HG03469 (cell line): ENCODE measurements around the gene NOL7.

ENCODE experiments used
- ATAC-seq: cut with Tn5 transposase; IDR thresholded peaks from one replicate; pipeline ENCODE4 v1.9.1; 2021; ENCODE audit warnings: mild to moderate bottlenecking, moderate library complexity, moderate number of reproducible peaks; ENCODE audit not compliant: unreplicated experiment

The NOL7 gene

DNA sequence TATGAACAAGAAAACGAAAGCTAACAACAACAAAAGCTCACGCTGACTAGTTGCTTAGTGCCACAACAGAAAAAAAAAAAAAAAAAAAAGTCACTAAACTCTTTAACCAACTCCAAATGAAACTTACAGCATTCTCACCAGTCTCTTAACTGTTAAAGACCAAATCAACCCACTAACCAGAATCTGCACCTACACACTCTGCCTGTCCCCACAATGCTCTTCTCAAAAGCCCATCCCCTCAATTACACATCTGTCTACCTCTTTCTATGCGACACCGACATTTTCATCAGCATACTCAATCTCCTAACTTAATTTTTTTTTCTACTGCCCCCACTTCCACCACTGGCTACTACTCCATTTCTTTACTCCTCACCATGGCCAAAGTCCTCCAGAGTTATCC is 34.3 kb downstream of the NOL7 start:
- ATAC-seq: no peak

DNA sequence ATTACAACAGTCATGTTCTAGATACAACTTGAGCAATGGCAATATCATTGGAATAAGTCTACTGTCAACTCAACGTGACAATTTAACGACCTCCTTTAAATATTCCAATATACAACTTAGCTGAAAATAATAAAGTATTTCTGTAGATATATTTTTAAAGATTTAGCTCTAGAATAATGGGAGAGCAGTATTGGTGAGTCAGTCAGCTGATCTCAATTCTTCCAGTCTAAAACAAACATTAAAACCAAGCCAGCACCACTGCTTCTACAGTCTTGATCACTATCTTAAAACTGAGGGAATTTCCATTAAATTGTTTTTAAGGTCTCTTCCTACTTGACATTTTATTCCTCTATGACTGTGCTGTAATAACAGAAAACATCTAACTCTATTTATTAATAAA is 38.2 kb downstream of the NOL7 start:
- ATAC-seq: no peak

DNA sequence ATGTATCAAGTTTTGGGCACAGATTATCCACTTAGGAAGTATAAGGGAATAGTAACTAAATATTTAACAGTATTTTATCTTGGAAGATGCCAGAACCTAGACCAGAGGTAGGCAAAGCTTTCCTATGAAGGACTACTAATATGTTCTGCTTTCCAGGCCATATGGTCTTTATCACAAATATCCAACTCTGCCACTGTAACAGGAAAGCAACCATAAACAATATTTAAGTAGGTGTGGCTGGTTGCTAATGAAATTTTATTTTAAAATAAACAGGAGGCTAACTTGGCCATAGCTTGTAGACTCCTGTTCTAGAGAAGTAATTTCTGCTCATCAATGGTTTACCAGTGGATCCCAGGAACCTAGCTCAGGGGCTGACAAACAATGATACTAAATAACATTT is 39.4 kb downstream of the NOL7 start:
- ATAC-seq: no peak

DNA sequence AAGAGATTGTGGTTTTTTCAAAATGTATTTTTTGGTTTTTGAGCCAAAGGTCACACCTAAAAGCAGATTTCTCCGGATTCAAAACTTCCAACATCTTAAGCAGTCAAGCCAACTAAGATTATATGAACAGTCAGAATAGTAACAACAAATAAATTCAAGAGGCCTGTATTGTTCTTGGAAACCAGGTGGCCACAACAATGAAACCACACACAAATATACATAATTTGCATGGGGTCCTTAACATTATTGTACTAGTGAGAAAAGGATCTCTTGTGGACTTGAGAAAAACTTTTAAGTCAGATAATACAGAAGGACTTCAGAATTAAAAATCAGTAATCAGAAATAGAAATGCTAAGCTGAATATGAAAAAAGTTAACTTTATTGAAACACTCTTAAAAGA is 40.6 kb downstream of the NOL7 start:
- no peak for ATAC-seq

DNA sequence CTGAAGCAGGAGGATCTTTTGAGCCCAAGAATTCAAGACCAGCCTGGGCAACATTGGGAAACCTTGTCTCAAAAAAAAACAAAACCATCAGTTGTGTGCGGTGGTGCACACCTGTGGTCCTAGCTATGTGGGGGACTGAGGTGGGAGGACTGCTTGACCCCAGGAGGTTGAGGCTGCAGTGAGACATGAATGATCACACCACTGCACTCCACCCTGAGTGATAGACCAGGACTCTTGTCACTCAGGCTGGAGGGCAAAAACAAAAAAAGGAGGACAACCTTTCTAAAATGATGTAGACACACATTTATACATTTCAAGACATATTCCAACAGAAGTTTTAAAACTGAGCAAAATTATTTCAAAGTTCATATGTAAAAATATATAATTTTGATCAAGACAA is 45.1 kb downstream of the NOL7 start:
- ATAC-seq: no peak

DNA sequence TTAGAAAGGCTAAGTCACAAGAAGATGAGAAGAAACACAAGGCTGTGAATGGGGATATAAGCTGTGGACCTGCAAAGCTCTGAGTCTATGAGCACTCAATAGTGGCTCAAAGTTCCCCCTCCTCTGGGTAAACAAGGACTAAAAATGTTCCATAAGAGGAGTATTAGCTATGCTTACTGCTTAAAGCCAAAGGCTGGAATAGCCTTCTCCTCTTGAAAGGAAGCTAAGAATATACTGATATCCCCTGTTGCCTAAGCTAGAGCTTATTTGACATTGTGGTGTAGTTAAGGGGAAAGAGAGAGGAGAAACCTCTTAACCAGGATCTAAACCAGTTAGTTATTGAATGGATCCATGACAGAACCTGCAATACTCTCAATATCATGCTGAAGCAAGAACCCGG is 45.8 kb downstream of the NOL7 start:
- ATAC-seq: no peak

DNA sequence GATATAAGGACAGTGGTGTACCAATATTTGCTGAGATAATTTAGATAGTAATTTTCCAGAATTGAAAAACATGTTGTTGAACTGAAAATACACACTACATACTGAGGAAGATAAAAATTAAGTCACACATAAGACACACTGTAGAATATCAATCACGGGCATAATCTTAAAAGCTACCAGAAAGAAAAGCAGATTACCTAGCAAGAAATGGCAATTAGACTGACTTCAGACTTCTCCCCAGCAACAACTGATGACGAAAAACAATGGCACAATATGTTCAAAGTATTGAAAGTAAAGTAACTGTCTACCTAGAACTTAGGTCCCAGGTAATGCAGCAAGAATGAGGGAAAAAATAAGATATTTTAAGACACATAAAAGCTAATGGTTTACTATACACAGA is 46.5 kb downstream of the NOL7 start:
- ATAC-seq: no peak

DNA sequence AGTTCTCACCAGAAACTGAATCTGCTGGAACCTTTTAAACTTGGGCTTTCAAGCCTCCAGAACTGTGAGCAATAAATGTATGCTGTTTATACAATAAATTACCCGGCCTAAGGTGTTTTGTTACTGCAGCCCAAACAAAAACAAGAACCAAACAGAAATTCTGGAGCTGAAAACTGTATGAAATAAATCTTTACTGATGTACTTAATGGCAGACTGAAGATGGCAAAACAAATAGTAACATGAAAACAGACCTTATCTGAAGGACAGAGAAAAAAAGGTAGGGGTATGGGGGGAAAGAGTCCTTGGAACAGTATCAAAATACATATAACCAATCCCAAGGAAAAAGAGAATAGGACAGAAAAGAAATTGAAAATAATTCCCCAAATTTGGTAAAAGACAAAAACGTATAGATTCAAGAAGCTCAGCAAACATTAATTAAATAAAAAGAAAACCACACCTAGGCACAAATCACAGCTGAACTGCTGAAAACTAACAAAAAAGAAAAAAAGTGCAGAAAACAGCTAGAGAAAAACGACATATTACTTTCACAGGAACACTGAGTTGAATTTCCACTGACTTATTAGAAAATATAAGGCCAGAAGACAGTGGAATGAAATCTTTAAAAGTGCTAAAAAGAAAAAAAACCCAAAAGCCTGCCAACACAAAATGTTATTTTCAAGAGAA is 47.7 kb downstream of the NOL7 start:
- no peak for ATAC-seq

DNA sequence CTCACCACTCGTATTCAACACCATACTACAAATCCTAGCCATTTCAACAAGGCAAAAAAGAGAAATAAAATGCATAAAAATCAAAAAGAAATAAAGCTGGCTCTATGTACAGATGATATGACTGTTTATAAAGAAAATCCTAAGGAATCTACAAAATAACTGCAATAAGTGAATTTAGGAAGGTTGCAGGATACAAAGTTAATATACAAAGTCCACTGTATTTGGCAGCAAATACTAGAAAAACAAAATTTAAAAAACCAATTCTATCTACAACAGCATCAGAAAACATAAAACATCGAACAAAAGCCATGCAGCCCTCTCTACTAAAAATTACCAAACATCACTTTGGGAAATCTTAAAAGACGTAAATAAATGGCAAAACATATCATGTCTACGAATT is 48.9 kb downstream of the NOL7 start:
- no peak for ATAC-seq

DNA sequence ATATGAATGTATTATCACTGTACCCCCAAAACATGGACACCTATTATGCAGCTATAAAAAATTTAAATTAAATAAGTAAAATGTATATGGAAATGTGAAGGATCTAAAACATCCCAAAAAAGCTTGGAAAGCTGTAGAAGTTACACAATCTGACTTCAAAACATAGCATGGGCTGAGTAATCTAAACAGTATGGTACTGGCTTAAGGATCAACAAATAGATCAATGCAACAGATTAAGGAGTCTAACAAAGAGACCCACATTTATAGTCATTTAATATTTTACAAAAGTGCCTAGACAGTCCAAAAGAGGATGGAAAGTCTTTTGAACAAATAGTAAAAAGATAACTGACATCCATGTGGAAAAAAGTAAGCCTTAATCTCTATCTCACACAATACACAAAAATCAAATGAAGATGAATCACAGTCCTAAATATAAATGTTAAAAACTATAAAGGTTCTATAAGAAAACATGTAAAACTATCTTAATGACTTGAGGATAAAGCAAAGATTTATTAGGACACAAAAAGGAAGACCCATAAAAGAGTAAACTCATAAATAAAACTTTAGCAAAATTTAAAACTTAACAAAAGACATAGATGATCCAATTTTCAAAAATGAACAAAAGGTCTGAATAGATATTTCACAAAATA is 49.7 kb downstream of the NOL7 start:
- ATAC-seq: no peak

DNA sequence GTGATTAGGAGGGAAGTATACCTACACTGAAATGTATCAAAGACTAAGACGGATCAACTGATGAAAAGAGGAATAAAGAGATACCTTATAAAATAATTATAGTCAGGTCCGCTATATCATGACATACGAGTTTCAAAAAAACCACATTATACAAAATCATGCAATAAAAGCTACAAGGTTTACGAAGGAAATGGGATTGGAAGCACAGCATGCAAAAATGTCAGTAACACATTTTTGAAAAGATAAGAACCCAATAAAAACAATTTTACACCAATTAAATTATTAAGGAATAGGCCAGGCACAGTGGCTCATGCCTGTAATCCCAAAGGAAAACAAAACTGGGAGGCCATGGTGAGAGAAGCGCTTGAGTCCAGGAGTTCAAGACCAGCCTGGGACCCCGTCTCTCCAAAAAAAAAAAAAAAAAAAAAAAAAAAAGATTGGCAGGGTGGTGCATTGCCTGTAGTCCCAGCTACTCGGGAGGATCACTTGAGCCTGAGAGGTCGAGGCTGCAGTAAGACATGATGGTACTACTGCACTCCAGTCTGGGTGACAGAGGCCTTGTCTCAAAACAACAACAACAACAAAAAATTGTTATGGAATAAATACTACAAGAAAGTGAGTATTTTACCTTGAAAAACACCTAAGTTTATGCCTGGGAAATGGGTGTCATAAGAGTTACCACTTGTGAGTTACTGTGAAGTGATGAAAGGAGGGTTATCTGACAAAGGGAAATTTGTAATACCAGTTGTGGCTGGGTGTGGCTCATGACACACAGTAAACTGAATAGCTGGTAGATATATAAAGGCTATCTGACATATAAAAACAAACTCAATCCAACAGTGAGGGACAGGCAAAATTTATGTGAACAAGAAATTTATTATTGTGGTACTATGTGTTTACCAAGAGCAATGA is 51.3 kb downstream of the NOL7 start:
- no peak for ATAC-seq

DNA sequence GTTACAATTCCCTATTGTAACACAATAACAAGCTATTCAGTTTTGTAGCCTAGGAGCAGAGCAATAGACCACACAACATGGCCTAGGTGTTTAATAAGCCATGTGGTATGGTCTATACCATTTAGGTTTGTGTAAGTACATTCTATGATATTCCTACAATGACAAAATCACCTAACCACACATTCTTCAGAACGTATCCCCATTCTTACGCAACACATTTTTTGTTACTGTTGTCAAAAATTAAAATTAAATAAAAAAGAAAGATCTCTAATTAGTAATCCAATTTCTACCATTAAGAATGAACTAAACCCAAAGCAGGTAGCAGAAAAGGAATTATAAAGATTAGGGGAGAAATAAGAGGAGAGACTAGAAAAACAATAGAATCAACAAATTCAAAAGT is 52.5 kb downstream of the NOL7 start:
- ATAC-seq: no peak

DNA sequence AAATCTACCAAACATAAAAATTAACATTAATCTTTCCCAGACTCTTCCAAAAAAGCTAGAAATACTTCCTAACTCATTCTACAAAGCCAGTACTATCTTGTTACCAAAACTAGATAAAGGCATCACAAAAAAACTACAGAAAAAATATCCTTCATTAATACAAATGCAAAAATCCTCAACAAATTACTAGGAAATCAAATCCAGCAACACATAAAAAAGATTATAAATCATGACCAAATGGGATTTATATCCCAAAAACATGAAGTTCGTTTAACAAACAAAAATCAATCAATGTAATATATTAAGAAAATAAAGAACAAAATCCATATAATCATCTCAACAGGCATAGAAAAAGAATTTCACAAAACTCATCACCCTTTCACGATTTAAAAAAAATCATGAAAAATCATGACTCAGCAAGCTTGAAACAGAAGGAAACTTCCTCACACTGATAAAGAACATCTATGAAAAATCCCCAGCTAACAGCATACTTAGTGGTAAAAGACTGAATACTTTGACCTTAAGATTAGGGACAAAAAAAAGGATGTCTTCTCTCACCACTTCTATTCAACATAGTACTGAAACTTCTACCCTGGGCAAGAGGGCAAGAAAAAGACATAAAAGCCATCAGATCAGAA is 53.3 kb downstream of the NOL7 start:
- no peak for ATAC-seq

DNA sequence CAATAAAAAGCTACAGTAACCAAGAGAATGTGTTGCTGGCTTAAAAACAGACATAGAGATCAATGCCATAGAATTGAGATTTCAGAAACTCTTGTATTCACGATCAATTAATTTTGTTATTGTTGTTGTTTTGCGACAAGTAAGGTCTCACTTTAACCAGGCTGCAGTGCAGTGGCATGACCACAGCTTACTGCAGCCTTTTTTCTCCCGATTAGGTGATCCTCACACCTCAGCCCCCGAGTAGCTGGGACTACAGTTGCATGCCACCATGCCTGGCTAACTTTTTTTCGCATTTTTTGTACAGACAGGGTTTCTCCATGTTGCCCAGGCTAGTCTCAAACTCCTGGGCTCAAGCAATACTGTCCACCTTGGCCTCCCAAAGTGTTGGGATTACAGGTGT is 54.3 kb downstream of the NOL7 start:
- ATAC-seq: no peak
